SK-N-DZ (cell line): ENCODE data around the gene VKORC1L1.
"Not testable (repeated sequence)": the region's sequence is repeated elsewhere in the genome, so short reads cannot be mapped to it uniquely, and the experiment has no call there.

Source experiments
- DNase-seq: peaks from one replicate; pipeline ENCODE4 v3.0.0-alpha.2; 2015; ENCODE audit warnings: low spot score

The VKORC1L1 gene

DNA sequence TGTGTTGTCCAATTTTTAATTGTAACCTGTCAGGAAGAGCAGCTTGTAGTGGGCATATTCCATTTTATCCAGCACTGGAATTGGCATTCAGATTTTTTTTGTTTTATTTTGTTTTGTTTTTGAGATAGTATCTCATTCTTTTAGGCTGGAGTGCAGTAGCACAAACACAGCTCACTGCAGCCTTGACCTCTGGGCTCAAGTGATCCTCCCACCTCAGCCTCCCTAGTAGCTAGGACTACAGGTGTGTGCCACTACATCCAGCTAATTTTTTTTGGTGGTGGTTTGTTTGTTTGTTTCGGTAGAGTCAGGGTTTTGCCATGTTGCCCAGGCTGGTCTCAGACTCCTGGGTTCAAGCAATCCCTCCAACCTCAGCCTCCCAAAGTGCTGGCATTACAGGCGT lies 64.4 kb downstream of the VKORC1L1 start:
- DNase-seq = no peak

DNA sequence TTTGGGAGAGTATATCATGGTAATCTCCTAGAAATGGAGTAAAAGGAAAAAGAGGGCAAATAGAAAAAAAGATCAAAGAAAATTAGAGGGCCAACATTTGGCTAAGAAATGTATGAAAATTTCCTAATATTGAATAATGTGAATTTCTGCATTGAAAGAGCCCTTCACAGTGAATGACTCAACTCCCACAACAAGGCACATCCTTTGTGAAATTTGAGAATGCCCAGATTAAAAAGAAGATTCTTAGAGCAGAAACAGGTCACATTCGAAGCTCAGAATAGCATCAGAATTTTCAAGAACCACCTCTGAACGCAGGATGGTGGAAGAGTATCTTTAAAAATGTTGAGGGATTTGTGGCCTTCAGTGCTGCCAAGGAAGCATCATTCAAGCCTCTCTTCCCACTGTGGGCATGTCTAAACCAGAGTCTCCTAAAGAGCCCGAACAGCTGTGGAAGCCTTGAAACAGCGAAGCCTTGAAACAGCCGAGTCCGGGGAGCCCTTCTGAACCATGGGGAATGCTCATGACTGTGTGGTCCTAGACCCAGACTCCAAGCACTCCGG lies 65.5 kb downstream of the VKORC1L1 start:
- DNase-seq = no peak

DNA sequence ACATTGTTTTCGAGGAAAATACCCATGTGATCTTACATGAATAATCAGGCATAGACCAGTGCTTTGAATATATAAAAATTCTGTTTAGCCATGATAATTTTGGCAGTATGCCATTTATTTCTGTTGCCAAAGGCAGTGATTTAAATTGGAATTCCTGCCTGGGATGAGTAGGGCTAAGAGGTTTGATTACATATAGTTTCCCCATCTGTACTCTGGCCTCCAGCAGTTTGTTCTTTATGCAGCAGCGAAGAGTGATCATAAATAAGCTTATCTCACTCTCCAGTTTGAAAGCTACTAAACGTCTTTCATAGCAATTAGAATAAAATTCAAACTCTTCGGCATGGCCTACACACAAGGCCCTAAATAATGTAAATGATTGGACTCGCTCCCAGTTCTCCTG lies 72.9 kb downstream of the VKORC1L1 start:
- not testable (repeated sequence) for DNase-seq

DNA sequence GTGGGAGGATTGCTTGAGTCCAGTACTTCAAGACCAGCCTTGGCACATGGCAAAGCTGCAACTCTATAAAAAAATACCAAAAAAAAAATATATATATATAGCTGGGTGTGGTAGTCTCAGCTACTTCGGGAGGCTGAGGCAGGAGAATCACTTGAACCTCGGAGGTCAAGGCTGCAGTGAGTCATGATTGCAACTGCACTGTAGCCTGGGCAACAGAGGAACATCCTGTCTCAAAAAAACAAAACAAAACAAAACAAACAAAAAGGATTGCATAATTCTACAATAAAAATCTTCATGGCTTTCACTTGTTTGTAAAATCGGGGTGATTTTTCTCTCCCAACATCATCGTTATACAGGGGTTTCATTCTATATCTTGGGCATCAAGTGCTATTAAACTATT lies 74.0 kb downstream of the VKORC1L1 start:
- no peak for DNase-seq

DNA sequence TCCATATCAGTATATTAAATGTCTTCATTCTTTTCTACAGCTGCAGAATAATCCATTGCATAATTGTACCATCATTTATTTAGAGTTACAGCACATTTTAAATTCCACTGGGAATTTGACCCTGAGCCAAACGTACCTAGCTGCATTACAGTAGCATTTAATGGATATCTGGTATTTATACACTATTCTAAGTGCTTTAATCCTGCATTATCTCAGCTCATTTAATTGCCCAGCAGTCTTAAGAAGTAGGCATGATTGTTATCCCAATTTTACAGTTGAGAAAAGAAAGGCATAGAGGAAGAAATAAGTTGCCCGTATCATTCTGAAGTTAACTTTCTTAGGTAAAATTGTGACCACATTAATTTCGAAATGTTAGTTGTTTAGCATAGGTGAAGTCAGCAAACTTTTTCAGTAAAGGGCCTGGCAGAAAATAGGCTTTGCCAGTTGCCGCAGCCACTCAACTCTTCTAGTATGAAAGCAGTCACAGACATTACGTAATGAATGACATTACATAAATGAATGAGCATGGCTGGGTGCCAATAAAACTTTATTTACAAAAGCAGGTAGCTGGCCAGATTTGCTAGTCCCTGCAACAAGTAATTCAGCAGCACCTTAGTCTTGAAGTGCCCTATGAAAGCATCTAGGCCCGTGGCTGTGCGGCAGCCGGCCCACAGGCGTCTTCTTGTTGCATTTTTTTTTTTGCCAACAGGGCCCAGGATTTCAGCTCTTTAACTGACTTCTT lies 79.1 kb downstream of the VKORC1L1 start:
- no peak for DNase-seq

DNA sequence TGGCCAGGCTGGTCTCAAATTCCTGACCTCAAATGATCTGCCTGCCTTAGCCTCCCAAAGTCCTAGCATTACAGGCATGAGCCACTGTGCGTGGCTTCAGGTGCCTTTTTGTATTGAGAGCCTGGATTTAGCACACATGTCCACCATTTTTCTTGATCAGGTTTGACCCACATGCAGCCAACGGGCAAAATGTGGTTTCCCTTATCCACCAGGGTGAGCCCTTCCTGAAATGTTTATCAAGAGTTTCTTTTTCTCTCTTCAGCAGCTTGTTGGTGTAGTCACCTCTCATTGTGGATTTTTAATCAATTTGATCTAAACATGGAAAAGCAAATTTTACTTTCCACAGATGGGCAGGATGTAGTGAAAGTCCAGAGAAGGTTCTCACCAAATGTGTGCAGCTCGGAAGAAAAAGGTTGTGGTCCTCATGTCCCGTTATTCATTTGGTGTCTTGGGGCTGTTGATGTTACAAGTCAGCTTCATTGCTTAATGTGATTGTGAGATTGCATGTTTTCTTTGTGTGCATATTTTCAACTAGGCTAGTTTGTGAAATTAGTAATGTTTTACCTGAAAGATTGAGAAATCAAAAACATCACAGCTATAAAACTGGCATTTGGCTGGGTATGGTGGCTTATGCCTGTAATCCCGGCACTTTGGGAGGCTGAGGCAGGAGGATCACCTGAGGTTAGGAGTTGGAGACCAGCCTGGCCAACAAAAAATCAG lies 80.3 kb downstream of the VKORC1L1 start:
- no peak for DNase-seq

DNA sequence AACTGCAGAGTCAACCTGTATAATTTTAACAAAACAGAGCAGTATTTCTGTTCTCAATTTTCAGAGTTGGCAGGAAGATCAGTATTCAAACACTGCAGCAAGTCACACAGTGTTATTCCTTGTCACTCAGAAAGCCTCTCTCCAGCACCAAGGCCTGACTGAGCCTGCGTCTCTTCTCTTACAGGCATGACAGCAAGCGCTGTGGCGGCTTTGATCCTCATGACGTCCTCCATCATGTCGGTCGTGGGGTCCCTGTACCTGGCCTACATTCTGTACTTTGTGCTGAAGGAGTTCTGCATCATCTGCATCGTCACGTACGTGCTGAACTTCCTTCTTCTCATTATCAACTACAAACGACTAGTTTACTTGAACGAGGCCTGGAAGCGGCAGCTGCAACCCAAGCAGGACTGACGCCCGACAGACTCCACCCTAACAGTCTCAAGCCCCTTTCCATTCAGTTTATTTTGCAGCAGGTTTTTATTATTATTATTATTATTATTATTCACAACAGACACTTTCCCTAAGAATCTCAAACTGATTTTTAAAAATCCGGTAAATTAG lies 81.1 kb downstream of the VKORC1L1 start:
- no peak for DNase-seq

DNA sequence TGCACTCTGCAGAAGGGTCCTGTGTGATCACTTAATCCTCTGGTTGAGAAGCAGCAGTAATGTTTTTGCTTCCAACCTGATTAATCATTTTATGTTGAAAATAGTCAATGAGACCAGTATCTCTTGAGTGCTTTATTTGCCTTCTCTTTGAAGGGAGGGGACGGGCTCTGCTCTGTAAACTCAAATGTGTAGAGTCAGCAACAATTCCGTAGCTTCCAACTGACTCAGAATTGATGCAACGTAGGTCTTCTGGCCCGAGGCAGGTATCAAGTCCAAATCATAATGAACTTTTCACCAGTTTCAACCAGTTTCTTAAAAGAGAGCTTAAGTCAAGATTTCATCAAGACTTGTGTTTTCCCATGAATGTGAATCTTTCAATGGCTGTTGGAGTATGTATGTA lies 82.8 kb downstream of the VKORC1L1 start:
- DNase-seq = no peak

DNA sequence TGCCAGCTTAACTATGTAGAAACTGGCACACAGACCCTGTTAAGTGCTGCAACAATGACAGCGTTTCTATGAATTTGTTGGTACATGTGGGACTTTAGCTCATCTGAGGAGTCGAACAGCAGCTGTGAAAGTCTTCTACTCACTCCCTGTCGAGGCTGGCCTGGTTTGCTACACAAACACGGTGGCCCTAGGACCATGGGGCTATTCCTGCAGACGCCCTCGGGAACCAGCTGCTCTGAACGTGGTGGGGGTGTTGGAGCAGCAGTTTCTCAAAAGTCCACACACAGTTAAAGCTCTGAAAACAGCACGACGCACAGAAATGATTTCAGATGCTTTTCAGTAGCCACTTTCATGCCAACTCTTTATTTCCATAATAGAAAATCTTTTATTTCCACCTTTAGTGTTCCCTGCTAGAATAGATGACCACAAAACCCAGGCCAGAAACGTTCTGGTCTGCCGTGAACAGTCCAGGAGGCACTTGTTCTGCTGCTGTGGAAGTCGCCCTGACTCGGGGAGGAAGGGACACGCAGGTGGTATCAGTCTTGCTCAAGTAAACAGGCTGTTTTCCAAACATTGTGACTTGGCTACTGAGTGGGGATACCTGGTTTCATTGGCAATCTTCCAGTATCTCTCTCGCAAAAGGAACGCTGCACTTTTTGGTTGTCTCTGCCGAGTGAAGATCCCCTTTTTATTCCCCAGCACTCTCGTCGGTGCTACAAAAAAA lies 87.6 kb downstream of the VKORC1L1 start:
- DNase-seq = no peak

DNA sequence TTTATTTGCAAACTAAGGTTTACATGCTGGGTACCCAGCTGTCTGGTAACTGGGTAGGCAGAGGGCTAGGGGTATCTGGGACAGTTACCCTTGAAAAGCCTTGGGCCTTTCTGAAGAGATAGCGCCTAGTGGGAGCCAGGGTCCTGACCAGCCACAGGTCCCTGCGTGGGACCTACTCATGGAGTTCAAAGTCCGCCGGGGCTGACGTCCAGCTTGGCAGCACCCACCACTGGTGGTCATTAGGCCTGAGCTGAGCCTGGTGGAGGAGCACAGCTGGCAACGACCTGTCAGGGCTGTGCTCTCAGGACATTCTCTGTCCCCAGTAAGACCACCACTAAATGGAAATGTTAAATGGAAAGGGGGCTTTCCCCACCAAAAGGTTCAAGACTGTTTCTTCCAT lies 89.2 kb downstream of the VKORC1L1 start:
- no peak for DNase-seq

DNA sequence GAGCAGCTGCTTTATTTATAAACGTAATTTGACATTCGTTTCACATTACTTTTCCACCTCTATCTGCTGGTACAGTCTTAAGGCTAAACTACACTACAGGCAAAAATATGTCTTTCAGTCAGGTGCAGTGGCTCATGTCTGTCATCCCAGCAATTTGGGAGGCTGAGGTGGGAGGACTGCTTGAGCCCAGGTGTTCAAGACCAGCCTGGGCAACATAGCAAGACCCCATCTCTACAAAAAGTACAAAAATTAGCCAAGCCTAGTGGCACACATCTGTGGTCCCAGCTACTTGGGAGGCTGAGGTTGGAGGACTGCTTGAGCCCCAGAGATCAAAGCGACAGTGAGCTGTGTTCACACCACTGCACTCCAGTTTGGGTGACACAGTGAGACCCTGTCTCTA lies 91.8 kb downstream of the VKORC1L1 start:
- DNase-seq = not testable (repeated sequence)

DNA sequence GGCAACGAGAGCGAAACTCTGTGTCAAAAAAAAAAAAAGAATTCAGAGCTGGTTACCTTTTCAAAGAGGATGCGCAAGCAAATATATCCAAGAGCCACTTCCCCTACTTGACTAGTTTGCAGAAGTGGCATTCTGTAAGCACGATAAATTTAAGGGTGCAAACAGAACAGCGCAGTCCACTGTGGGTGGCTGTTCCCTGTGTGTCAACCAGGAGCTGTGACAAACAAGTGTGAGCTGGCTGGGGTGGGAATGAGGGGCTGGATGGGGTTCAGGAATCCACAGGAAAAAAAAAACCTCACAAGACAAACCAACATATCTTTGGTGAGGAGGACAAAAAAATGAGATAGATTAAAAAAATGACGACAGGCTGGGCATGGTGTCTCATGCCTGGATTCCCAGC lies 93.3 kb downstream of the VKORC1L1 start:
- no peak for DNase-seq

DNA sequence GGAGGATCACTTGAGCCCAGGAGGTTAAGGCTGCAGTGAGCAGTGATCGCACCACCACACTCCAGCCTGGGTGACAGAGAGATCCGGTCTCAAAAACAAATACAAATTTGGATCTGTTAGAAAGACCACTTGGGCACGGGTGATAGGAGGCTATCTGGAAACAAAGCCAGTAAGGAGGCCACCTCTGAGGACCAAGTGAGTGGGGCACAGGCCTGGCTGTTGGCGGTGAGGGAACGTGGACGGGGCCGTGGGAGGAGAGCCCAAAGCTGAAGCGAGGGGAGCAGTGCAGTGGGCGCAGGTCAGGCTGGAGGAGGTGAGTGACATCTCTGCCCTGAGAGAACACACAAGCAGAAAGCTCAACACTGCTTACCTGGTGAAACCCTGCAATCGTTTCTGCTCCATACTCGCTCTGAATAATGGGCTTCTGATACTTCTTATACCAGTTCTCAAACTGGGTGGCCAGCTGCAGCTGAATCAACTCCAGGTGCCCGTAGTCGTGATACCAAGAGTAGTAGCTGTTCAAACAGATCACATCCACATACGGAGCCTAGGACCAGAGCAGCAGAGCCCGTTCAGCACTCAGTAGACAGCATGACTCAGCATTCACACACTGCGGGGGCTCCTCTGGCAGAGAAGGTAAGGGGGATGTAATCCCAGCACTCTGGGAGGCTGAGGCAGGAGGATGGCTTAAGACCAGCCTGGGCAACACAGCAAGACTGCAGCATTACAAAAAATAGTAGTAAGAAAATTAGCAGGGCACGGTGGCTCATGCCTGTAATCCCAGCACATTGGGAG lies 94.7 kb downstream of the VKORC1L1 start:
- DNase-seq = no peak

DNA sequence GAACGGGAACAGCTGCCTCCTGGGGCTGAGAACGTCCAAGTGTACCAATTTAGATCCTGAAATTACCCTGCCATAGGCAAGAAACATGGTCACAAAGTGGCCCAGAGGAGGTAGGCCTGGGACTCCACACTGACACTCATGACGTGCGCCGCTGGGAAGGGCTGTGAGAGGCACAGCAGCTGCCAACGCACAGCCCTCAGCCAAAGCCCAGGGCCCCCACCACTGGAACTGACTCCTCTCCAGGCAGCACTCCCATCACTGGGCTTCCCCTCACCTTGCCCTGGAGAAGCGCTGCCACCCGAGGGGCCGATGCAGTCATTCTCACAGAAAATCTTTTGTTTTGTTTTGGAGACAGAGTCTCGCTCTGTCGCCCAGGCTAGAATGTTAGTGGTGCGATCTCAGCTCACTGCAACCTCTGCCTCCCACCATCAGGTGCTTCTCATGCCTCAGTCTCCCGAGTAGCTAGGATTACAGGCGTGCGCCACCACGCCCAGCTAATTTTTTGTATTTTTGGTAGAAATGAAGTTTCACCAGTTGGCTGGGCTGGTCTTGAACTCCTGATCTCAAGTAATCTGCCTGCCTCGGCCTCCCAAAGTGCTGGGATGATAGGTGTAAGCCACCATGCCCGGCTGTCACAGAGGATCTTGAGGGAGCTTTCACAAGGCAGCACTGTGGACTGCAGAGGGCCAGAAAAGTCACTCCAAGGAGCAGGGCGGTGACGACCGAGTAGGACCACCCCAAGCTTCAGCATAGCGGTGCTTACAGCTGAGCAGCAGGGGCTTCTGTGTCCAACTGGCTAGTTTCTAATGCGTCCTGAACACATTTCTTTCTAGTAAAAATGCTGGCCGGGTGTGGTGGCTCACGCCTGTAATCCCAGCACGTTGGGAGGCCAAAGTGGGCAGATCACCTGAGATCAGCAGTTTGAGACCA lies 95.6 kb downstream of the VKORC1L1 start:
- no peak for DNase-seq

DNA sequence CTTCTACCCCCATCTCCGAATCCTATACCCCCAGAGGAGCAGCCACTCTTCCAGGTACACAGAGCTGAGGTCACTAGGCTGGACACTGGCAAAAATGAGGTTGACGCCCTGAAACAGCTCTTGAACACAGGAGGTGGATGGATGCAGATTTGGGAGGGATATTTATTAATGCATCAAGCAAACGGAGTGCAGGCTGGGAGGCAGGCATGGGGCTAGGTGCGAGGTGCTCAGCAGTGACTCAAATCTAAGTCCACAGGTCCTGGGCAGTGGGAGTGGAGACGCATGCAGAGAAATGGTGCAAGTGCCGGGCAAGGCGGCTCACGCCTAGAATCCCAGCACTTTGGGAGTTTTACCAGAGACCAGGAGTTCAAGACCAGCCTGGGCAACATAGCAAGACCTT lies 98.1 kb downstream of the VKORC1L1 start:
- no peak for DNase-seq

DNA sequence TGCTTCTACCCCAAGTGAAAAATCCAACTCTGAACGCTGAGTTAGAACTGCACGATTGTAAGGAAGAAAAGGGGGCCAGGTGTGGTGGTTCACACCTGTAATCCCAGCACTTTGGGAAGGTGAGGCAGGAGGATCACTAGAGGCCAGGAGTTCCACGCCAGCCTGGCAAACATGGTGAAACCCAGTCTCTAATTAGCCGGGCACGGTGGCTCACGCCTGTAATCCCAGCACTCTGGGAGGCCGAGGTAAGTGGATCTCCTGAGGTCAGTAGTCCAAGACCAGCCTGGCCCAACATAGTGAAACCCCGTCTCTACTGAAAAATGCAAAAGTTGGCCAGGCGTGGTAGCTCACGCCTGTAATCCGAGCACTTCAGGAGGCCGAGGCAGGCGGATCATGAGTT lies 100.1 kb downstream of the VKORC1L1 start:
- no peak for DNase-seq

DNA sequence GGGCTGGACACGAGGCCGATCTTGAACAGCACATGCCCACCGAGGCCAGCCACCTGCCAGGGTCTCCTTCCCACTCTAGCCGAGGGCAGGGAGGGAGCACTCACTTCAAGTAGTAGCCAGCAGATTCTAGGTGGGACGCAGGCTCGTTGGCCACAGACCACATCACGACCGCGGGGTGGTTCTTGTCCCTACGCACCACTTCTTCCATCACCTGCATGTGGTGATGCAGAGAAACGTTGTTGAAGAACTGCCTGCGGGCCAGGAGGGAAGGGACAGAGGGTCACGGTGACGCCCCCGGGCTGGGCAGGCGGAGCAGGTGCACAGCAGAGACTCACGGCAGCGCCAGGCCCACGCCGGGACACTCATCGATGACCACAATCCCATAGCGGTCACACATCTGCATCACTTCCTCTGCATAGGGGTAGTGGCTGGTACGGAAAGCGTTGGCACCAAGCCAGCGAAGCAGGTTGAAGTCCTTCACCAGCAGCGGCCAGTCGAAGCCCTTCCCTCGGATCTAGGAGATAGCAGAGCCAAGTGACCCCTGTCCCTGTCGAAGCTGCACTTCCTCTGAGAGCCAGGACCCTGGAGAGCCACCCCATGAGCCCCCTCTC lies 101.4 kb downstream of the VKORC1L1 start:
- no peak for DNase-seq

DNA sequence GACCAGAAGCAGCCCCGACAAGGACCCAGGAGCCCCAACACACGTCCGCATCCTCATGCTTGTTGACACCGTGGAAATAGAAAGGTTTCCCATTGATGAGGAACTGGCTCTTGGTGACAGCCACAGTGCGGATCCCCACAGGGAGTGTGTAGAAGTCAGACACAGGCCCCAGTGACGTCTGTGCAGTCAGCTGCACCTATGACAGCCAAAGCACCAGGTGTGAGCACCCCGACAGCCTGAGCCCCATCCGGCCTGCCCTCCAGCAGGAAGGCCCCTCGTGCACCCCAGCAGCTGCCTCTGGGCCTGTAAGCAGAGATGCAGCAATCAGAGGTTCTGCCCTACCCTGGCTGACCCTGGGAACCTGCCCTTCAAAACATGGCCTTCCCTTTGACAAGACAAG lies 102.0 kb downstream of the VKORC1L1 start:
- DNase-seq = no peak

DNA sequence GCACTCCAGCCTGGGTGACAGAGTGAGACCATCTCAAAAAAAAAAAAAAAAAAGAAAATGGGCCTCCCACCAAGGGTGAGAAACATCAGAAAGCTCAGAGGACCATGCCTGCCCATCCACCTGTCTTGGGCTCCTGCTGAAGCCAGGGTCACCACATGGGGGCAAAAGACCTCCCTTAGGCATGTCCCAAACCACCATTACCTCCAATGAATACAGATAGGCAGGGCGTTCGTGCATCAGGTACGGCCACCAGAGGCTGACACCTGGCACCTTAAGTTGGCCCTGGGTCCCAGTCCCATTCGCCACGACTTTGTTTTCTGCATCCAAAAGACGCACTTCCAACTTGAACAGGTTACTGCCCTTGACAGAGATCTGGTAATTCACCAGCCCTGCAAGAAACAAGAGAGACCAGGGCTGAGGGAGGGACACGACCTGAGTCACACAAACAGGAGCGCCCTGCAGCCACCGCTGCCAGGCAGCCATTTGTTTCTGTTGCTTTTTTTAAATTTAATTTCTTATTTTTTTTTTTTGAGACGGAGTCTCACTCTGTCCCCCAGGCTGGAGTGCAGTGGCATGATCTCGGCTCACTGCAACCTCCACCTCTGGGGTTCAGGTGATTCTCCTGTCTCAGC lies 103.1 kb downstream of the VKORC1L1 start:
- no peak for DNase-seq
